Fibroblast of skin of back (primary cell): ENCODE measurements around the gene KRT8.
"Not testable (repeated sequence)": the region's sequence is repeated elsewhere in the genome, so short reads cannot be mapped to it uniquely, and the experiment has no call there.

Experiments used
- DNase-seq: peaks from one replicate; pipeline ENCODE4 v3.0.0-alpha.2; 2013

KRT8 gene

DNA sequence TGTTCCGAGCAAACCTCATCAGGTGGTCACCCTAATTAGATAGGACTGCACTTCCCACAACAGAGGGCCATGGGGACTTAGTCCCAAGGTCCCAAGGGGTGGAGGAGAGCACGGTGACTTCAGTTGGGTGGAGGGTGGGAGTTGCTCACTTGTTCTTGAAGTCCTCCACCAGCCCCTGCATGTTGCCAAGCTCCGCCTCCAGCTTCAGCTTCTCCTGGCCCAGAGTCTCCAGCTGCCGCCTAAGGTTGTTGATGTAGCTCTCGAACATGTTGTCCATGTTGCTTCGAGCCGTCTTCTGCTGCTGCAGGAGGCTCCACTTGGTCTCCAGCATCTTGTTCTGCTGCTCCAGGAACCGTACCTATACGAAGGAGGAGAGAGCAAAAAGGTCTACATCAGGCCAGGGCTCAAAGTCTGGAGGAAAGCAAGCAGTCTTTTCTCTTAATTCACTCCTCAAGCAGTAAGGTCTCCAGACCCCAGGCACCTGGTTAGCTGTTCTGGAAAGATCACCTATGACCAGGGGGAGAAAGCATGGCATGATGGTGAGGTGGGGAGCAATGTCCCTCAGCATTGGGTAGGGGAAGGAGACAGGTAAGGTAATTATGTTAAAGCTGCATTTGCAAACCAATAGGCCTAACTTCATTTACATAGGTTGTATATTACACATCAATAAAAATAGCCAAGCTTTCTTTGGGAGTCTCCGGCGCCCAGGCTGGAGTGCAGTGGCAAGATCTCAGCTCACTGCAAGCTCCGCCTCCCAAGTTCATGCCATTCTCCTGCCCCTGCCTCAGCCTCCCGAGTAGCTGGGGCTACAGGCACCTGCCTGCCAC is 2.9 kb downstream of the KRT8 start:
- DNase-seq = no peak

DNA sequence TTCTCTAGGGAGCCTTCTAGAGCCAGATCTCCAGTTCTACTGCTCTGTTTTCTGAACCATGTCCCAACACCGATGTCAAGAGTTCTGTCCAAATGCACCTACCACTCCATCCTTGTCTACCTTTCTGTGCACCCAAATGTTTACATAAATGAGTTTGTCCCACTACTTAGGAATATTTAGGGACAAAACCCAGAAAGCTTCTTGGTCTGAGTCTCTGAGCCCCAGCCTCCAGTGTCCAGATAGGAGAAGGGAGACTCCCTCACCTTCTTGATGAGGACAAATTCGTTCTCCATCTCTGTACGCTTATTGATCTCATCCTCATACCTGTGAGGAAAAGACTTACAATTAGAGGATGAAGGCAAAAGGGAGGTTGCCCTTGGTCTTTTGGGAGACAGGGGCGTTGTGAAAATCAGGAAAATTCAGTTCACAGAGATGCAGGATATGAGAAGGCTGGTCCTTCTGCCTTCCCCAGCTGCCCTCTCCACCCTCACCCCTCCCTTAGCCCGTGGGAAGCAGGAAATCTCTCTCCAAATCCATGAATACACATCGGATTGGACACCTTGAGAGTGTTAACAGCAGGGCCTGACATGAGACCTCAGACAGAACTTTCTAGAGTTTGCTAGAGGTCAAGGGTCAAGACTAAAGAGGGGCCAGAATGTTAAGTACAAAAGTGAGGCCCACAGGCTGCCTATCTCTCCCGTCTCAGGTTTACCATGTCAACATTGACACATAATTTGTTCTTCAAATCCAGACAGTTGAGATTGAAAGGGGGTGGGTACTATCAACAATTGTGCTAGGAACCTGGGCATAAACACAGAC is 3.8 kb downstream of the KRT8 start:
- no peak for DNase-seq

DNA sequence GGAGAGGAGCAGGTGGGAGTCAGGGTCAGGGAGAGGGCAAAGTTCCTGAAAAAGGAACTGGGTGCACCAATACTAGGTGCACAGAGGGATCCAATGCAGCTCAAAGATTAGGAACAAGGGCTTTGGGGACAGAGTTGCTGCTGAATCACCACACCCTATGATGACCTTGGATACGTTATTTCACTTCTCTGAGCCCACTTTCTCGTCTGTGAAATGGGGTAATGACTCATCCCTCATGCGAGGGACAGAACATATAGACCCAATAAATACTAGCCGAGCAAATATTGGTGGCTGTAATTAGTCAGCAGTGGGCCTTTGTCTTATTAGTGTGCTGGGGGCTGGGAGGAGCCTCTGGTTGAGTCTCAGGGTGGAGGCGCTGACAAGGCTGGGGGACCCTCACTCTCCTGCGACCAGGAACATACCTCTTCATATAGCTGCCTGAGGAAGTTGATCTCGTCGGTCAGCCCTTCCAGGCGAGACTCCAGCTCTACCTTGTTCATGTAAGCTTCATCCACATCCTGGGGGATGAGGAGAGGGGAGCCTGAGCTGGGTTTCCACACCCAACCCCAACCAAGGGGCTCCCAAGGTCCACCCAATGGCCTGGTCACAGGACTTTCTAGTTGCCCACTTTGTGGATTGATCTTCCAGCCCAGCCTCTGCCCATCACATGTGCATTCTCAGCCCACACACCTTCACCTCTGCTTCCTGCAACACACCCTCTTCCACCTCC is 4.5 kb downstream of the KRT8 start:
- no peak for DNase-seq

DNA sequence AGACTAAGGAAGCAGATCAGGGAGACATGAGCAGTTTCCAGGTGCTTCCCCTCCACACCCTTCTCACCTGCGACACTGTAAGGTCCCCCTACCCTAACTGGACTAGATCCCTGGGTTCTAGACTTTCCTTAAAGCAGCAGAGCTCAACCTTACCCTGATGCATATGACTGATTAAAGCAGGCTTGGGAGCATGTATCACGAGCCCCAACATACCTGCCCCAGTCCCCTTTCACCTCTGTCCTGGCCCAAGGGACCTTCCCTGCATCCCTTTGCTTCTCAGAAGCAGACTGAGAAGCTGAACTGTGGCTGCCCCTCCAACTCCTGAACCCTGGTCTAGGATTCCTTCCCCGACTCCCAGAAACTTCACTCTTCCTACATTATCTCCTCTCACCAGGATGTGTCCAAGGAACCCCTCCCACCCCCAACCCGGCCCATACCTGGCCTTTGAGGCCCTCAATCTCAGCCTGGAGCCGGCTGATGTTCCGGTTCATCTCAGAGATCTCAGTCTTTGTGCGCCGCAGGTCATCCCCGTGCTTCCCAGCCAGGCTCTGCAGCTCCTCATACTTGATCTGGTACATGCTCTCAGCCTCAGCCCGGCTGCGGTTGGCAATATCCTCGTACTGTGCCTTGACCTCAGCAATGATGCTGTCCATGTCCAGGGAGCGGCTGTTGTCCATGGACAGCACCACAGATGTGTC is 5.4 kb downstream of the KRT8 start:
- DNase-seq = no peak

DNA sequence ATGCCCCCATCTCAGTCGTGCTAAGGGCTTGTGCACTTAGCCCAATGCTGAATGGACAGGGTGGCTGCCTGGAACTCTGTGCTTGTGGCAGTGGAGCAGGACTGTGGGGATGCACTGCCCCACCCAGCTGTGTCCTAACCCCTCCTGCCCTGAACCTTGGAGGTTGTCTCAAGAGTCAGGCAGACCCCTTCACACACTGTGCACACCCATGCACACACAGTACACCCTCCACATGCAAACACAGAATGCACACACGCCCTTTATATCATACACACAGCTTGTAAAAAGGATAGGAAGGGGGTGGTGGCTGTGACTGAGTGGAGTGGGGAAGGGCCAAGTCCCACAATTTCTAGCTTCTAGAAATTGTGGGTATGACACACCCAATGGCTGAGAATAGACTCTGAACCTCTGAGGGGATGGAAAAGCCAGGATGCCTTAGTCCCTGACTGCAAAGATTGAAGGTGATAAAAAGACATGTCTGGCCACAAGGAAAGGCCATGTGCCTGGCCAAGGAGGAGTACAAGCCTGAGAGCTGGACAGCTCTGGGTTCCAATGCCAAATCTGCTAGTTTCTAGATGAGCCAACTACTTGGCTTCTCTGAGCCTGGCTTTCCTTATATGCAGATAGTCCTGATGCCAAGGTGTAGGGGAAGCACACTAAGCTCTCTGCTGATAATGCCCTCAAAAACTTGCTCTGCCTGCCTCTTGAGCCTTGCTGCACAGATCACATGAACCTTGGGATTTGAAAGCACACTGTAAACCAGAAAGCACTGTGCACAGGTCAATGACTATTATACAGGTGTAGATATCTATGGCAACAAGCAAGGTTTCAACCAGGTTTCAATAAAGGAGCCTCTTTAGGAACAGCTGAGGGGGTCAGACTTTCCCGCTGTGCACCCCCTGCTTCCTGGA is 8.4 kb downstream of the KRT8 start:
- DNase-seq = no peak

DNA sequence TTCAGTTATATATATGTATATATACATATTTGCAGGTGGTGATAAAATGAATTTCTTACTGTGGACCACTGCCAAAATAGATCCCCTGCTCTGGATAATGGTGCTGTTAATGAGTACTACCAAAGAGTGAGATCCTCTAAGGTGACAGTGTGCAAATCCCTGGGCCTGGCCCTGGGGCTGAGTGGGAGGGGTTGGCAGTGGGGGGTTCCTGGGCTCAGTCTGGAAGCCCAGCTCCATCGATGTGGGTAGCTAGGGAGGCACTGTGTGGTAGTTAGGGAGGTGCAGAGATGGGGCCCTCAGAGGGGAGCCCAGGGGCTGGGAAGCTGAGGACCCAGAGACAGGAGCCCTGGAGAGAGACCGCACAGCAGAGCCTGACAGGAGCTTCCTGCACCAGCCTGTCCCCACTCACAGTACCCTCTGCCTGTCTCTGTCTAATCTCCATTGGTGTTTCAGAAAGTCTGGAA is 9.1 kb downstream of the KRT8 start:
- no peak for DNase-seq

DNA sequence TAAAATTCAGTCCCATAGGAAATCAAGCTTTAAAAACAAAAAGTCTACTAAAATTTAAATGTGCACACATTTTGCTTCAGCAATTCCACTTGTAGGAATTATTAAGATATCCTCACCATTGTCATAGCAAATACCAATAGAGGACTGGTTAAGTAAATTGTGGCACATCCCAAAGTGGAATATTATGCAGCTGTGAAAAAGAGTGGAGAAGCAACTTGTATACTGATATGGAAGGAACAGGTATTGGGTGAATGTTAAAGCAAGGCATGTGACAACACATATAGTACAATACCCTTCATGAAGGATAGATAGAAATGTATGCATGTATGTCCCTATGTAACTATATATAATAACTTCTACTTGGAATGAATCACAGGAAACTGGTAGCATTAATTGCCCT is 11.9 kb downstream of the KRT8 start:
- no peak for DNase-seq

DNA sequence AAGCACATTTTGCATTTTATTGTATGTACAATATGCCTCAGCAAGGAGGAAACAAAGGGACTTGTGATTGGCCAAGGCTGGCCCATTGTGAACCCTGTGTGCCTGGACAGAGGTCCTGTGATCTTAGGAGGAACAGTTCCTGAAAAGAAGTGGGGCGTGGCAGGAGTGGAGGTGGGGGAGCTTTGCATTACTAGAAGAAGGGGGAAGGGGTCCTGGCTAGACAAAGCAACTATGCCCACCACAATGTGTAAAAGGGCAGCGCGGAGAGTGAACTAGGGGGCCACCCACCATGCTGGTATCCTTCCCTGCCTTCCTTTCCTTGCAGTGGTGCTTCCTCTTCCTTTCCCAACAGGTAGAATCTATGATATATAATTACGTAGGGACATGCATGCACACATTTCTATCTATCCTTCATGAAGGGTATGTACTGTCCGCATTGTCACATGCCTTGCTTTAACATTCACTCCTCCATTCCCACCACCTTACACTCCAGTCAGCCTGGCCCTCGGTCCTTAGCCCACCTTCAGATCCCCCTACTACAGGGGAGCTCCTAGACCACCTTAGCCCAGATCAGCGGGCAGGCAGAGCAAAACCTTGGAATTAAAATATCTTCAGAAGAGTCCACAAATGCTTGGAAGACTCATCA is 12.5 kb downstream of the KRT8 start:
- no peak for DNase-seq

DNA sequence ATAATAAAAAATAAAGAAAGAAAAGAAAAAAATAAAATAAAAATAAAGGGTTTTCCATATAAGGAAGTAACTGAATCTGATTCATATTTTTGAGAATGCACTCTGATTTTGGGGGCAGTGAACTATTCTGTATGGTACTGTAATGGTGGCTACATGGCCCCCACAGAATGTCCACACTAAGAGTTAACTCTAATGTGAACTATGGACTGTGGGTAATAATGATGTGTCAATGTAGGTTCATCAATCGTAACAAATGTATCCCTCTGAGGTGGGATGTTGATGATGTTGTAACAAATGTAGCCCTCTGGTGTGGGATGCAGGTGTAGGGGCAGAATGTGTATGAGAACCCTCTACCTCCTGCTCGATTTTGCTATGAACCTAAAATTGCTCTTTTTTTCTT is 13.8 kb downstream of the KRT8 start:
- no peak for DNase-seq

DNA sequence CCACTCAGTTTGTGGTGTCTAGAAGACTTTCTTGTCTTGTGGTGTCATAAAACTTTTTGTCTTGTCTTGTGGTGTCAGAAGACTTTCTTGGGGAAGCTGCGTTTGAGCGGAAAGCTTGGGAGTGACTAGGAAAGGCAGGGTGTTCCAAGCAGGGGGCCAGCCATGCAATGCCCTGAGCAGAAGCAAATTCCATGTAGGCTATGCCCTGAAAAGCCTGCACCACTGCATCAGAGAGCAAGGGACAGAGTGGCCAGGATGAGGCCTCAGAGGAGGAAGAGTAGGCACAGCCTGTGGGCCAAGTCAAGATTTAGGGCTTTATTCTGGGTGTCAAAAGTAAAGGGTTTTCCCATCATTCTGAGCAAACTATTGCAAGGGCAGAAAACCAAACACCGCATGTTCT is 14.5 kb downstream of the KRT8 start:
- DNase-seq = no peak

DNA sequence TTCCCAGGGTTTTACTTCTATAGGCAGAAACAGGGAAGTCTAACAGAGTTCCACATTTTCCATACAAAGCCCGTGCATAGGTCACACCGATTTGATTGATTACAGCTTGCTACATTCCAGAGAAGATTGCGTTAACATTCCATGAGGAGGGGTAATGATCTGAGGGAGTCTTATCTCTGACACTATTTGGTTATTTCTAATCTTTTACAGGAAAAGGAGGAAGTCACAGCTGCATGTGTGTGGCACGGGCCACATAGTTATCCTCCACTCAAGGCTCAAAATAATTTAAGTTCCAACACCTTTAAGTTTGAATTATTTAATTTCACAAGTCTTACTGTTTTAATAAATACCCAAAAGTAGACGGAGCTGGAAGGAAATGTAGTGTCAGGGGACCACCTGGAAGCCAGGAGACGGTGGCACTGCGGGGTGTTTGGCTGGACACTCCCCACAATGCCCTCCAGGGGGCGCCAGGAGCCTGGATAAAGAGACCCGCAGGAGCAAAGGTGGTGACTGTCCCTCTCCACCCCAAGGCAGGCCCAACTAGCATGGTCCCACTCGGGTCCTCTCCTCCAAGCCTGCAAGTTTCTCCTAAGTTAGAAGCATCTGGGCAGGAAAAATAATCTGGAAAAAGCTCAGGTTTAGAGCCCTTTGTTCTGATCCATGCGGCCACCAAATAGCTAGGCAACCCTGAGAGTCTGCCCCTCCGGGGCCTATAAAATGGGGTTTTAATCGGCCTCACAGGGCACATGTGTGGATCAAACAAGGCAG is 20.2 kb downstream of the KRT8 start:
- DNase-seq = peak; percentile 53

DNA sequence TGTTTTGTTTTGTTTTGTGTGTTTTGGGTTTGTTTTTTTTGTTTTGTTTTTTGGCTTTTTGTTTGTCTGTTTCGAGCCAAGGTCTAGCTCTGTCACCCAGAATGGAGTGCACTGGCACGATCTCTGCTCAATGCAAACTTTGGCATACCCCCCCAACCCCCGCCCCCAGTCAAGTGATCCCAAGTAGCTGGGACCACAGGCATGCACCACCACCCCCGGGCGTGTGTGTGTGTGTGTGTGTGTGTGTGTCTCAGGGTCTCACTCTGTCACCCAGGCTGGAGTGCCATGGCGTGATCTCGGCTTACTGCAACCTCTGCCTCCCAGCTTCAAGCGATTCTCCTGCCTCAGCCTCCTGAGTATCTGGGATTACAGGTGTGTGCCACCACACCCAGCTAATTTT is 24.4 kb downstream of the KRT8 start:
- DNase-seq = not testable (repeated sequence)

DNA sequence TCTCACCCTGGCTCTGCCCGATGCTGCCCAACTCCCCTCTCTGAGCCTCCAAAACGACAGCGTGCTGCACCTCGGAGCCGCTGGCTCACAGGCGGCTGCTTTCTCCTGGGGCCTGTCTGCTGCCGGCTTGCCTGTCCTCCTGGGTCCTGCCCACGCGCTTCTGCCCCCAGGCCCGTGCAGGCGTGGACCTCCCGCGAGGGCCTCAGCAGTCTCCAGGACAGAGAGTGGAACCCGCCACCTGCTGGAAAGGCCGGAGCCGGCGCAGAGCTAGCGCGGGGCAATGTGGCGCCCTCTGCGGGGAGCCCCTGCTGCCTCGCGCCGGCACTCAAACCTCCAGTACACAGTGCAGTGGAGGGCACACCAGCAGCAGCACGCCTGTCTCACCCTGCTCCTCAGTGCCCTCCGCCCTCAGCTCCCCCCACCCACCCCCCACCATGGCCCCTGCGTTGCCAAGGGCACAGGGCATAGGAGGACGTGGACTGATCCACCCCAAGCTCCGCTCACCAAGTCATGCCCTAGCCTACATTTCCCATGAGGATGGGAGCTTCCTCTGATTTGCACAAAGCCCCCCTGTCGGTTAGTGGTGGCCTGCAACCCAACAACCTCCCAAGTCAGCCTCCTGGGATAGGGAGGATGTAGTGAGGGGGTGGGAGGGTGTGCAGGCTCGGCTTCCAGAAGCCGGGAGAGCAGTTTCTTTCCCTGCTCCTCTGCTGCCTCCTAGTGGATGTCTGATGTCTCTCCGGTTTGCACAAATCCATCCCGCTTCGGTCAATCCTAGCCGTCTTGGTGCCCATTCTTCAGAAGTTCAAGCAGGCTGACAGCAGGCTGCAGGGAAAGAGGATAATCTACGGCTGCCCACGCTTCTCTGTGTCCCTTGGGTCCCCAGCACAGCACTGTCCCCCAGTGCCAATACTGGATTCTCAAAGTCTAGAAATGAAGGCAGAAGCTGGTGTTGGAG is 25.2 kb downstream of the KRT8 start:
- peak; percentile 91 for DNase-seq

DNA sequence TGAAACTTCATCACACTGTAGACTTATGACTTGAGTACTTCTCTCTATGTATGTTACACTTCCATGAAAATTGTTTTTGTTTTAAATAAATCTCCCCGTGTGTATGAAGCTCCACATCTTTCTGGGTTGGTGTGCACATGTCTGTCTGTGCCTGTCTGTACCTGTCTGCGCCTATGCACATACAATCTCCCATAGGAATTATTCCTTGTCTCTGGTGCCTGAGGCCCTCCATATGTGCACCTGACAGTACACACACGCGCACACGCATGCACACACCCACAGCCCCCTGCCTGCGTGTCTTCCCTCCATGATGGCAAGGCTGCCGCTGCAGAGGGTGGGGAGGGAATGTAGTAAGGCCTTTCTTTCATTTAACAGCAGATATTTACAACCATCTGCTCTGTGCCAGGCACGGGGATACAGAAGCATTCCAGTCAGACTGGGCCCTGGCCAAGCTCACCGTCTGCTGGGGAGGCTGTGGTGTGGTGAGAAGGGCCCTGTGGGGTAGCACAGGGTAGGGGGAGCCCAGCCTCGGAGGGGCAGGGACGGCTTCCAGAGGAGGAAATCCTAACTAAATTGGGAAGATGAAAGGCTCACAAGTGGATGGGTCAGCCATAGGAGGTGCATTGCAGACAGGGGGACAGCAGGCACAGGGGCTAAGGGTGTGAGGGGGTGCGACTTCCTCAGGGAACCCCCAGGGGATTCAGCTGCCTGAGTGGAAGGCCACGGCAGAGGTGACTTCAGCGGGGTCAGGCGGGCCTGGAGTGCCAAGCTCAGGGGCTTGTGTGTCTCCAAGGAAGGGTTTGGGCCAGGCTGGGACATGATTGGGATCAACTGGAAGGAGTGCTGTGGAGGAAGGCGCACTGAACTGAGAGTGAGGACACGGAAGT is 26.1 kb downstream of the KRT8 start:
- DNase-seq = no peak

DNA sequence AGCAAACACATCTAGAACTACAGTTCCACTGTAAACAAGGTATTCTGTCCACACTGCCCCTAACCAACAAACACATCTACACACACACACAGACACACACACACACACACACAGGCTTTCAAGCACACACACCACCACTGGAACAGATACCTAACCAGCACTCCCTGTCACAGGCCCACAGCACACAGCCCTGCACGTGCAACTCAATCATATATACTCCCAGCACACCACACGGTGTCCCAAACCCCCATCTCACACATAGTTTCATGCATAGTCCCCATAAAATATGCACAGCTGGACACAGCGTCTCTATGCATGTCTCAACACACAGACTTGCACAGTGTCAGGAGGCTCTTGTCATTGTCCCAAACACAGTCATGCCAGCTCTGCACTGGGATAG is 27.6 kb downstream of the KRT8 start:
- peak; percentile 29 for DNase-seq

DNA sequence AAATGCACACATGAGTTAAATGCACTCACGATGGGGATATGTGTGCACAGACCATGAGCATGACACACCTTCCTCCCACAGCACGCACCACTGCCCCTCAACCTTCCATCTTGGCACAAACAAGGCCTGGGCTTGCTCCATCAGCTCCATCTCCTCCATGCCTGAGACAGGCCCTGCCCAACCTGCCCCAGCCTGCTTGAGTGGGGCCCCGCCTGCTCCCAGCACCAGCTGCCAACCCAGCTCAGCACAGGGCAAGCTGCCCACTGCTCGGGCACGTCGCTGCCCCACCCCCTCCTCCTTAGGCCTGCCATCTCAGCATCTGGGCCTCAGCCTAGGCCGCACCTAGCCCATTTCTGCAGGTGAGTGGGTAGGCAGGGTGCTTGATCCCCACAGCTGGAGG is 28.5 kb downstream of the KRT8 start:
- DNase-seq = no peak

DNA sequence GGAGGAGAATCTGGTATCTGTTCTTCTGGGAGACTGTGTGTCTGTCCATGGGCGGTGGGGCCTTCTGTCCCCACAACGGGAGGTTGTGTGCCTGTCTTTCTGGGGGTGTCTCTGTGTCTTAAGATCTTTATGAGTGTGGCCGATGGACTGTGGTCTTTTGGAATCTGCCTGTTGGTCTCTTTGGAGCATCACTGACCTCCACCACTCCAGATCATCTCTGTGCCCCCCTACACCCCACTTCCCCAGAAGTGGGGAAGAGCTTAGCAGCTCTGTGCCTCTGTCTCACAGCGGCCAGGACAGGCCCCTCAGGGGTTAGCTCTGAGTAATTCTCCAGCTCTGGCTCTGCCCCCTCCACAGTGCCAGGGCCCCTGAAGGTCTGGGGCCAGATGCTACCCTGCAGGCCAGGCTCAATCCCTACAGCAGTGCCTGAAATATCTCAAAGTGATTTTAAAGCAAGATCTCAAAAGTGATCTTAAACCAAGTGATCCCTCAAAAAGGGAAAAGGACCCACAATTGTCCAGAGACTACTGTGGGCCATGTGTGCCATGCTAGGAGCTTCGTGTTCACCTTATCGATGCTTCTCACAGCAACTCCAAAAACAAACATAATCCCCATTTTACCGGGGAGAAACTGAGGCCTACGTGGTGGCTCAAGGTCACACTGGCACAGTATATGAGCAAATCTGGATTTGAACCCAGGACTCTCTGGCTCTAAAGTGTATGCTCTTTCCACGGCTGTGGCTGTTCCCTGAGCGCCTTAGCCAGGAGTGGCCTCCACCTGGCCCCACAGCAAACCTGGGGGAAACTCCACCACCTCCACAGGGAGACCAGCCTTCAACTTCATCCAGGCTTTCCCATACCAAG is 30.1 kb downstream of the KRT8 start:
- peak; percentile 48 for DNase-seq
